ENCODE measurements around the gene ERC2. TPM values are rescaled to one million over a fixed set of nuclear protein-coding genes. Genes with fewer than 3 reads are reported as not detected.

Gene ERC2
- total and polyA plus RNA-seq, 2 donors (not counting 1 experiment from before 2014, with no cell fraction given): 0.14 to 0.17 TPM

- Histone ChIP-seq H3K4me3 (replicated peaks in 1 of 4; ENCODE audit: control extremely low read depth in 1 of 4, insufficient read depth in 1 of 4, low read depth in 3 of 4, low read length in 4 of 4) (no peak overlapping the region), H3K9ac (ENCODE audit: insufficient read depth, low read length) (no peak overlapping the region), H3K36me3 (ENCODE audit: control insufficient read depth, insufficient read depth, low read length) (no peaks in the 10 kb centered on the region), H3K4me1 (ENCODE audit: control insufficient read depth, extremely low read depth, insufficient read depth, low read length) (no peaks in the 10 kb centered on the region), H3K27me3 (ENCODE audit: control insufficient read depth, insufficient read depth, low read length) (no peaks in the 10 kb centered on the region), H3K79me2 (ENCODE audit: control insufficient read depth, insufficient read depth, low read length) (no peaks in the 10 kb centered on the region), H2AFZ (ENCODE audit: low read length) (no peak overlapping the region), H3K9me3 (ENCODE audit: control insufficient read depth, insufficient read depth, low read depth, low read length) (no peaks in the 10 kb centered on the region), H3K4me2 (ENCODE audit: extremely low read depth, insufficient read depth, low read length) (no peak overlapping the region), H3K27ac (ENCODE audit: insufficient read depth, low read length) (no peak overlapping the region), H4K20me1 (ENCODE audit: control insufficient read depth, extremely low read depth, insufficient read depth, low read length) (no peaks in the 10 kb centered on the region)
- no peak for DNase-seq (ENCODE audit: low read depth in 2 of 2)
- TF ChIP-seq EZH2 (IDR thresholded peaks at IDR 0.05; ENCODE audit: low read length, missing control alignments): no peak
- TF ChIP-seq CTCF (conservative IDR thresholded peaks at IDR 0.05 in 1 of 2, IDR thresholded peaks at IDR 0.05 in 1 of 2; ENCODE audit: low read depth in 1 of 2, low read length in 2 of 2): no peak
Observed at GRCh38 chr3:56397798-56398197, 70.5 kb downstream of the ERC2 start.

- H3K9me3 ChIP-seq (ENCODE audit: control insufficient read depth, insufficient read depth, low read depth, low read length): no peaks in the 10 kb centered on the region
- no peaks in the 10 kb centered on the region for H3K36me3 ChIP-seq (ENCODE audit: control insufficient read depth, insufficient read depth, low read length)
- no peaks in the 10 kb centered on the region for H3K4me1 ChIP-seq (ENCODE audit: control insufficient read depth, extremely low read depth, insufficient read depth, low read length)
- H3K27me3 ChIP-seq (ENCODE audit: control insufficient read depth, insufficient read depth, low read length): no peaks in the 10 kb centered on the region
- H3K9ac ChIP-seq (ENCODE audit: insufficient read depth, low read length): no peak overlapping the region
- peak in 1 of 2 donors; percentile 1 for DNase-seq (ENCODE audit: low read depth in 2 of 2)
- H4K20me1 ChIP-seq (ENCODE audit: control insufficient read depth, extremely low read depth, insufficient read depth, low read length): no peaks in the 10 kb centered on the region
- no peak for TF ChIP-seq CTCF (conservative IDR thresholded peaks at IDR 0.05 in 1 of 2, IDR thresholded peaks at IDR 0.05 in 1 of 2; ENCODE audit: low read depth in 1 of 2, low read length in 2 of 2)
- TF ChIP-seq EZH2 (IDR thresholded peaks at IDR 0.05; ENCODE audit: low read length, missing control alignments): no peak
- H2AFZ ChIP-seq (ENCODE audit: low read length): no peak overlapping the region
- no peak overlapping the region for H3K27ac ChIP-seq (ENCODE audit: insufficient read depth, low read length)
- H3K4me3 ChIP-seq (replicated peaks in 1 of 4; ENCODE audit: control extremely low read depth in 1 of 4, insufficient read depth in 1 of 4, low read depth in 3 of 4, low read length in 4 of 4): no peak overlapping the region
- no peak overlapping the region for H3K4me2 ChIP-seq (ENCODE audit: extremely low read depth, insufficient read depth, low read length)
- no peaks in the 10 kb centered on the region for H3K79me2 ChIP-seq (ENCODE audit: control insufficient read depth, insufficient read depth, low read length)
Observed at GRCh38 chr3:56389183-56389830, 79.0 kb downstream of the ERC2 start.

- Histone ChIP-seq H2AFZ (ENCODE audit: low read length) (no peak overlapping the region), H3K36me3 (ENCODE audit: control insufficient read depth, insufficient read depth, low read length) (no peaks in the 10 kb centered on the region), H3K27ac (ENCODE audit: insufficient read depth, low read length) (no peak overlapping the region), H3K4me2 (ENCODE audit: extremely low read depth, insufficient read depth, low read length) (no peak overlapping the region), H3K27me3 (ENCODE audit: control insufficient read depth, insufficient read depth, low read length) (no peaks in the 10 kb centered on the region), H3K4me1 (ENCODE audit: control insufficient read depth, extremely low read depth, insufficient read depth, low read length) (no peaks in the 10 kb centered on the region), H3K9ac (ENCODE audit: insufficient read depth, low read length) (no peak overlapping the region), H4K20me1 (ENCODE audit: control insufficient read depth, extremely low read depth, insufficient read depth, low read length) (no peaks in the 10 kb centered on the region), H3K9me3 (ENCODE audit: control insufficient read depth, insufficient read depth, low read depth, low read length) (no peaks in the 10 kb centered on the region), H3K4me3 (replicated peaks in 1 of 4; ENCODE audit: control extremely low read depth in 1 of 4, insufficient read depth in 1 of 4, low read depth in 3 of 4, low read length in 4 of 4) (no peak overlapping the region), H3K79me2 (ENCODE audit: control insufficient read depth, insufficient read depth, low read length) (no peaks in the 10 kb centered on the region)
- DNase-seq (ENCODE audit: low read depth in 2 of 2): no peak
- no peak for TF ChIP-seq CTCF (conservative IDR thresholded peaks at IDR 0.05 in 1 of 2, IDR thresholded peaks at IDR 0.05 in 1 of 2; ENCODE audit: low read depth in 1 of 2, low read length in 2 of 2)
Observed at GRCh38 chr3:56383092-56383491, 85.2 kb downstream of the ERC2 start.

All from fibroblast of lung (primary cell).